Astrocyte of the cerebellum (primary cell): ENCODE results near the gene LAMC3.
"Not testable (repeated sequence)": the region's sequence is repeated elsewhere in the genome, so short reads cannot be mapped to it uniquely, and the experiment has no call there.

Experiments
- DNase-seq: peaks from one replicate; pipeline ENCODE4 v3.0.0-alpha.2; 2011; ENCODE audit warnings: low read depth
- H3K4me3 ChIP-seq: 2 replicates; pipeline ENCODE4 v1.5.1; 2011; ENCODE audit warnings: mild to moderate bottlenecking, low read depth, low read length, moderate library complexity
- CTCF ChIP-seq: IDR thresholded peaks from 2 replicates; pipeline ENCODE4 v1.5.1; 2012; ENCODE audit warnings: low read length, low read depth, moderate library complexity, mild to moderate bottlenecking; ENCODE audit errors: missing control alignments
- in situ Hi-C: cut with HindIII; loops from 2 replicates; pipeline ENCODE4 v1.10.0; 2017; ENCODE audit warnings: low sequenced_read_pairs

Gene LAMC3

GRCh38 chr9:130997925-130998596 lies 10.9 kb upstream of the LAMC3 start:
- DNase-seq, result peak; percentile 15
- TF ChIP-seq CTCF, result peak; percentile 72
- in situ Hi-C loops, result no loop called here
- H3K4me3 ChIP-seq, result no peak overlapping the region

- DNase-seq, result no peak
- in situ Hi-C loops, result no loop called here
- TF ChIP-seq CTCF, result no peak
- H3K4me3 ChIP-seq, result no peak overlapping the region
Measured at GRCh38 chr9:130998597-130999244, 10.3 kb upstream of the LAMC3 start.

DNA sequence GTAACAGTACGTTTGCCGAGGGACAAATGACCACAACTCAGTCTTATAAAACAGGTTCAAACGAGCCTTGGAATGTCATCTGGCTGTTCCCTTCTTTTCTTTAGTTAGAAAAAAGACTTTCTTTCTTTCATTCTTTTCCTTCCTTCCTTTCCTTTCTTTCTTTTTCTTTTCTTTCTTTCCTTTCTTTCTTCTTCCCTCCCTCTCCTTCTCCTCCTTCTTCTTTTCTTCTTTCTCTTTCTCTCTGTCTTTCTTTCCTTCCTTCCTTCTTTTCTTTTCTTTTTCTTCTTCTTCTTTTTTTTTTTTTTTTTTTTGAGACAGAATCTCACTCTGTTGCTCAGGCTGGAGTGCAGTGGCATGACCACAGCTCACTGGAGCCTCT lies 9.7 kb upstream of the LAMC3 start:
- in situ Hi-C loops, result no loop called here
- no peak for DNase-seq
- H3K4me3 ChIP-seq, result no peak overlapping the region
- no peak for TF ChIP-seq CTCF

DNA sequence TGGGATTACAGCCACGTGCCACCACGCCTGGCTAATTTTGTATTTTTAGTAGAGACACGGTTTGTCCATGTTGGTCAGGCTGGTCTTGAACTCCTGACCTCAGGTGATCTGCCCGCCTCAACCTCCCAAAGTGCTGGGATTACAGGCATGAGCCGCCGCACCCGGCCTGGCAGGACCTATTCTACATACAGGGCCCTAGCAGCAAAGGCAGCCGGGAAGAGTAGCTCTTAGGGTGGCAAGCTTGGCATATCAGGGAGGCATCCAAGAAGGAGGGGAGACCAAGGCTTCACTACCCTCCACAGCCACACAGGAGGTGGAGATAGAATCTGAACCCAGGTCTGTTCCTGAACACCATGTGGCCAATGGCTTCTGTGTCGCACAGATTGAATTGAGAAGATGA lies 8.4 kb upstream of the LAMC3 start:
- DNase-seq, in situ Hi-C loops, H3K4me3 ChIP-seq: not testable (repeated sequence)

GRCh38 chr9:131001021-131001420 lies 8.0 kb upstream of the LAMC3 start:
- in situ Hi-C loops, result no loop called here
- no peak for TF ChIP-seq CTCF

GRCh38 chr9:131001990-131002389 lies 7.0 kb upstream of the LAMC3 start:
- DNase-seq, result no peak
- no peak for TF ChIP-seq CTCF
- in situ Hi-C loops, result no loop called here
- no peak overlapping the region for H3K4me3 ChIP-seq

More at GRCh38 chr9:131001021-131001420, 8.0 kb upstream of the LAMC3 start:
- no peak for DNase-seq
- H3K4me3 ChIP-seq, result no peak overlapping the region

DNA sequence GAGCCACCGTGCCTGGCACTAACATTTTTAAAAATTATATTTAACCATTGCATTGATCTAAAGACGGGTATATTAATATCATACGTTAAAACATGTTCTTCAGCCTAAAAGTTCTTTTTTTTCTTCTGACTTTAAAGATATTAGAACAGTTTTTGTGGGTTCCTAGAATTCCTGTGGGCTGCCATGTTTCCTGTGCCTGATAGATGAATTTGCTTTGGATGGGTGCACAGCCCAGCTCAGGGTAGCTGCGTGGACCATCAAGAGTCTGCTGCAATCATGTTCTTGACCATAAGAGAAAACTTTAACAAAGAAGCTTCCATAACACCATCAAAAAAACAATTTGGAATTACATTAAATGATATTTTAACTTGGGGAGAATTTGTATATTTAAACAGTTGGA lies 2.4 kb upstream of the LAMC3 start:
- no peak for DNase-seq
- no peak for TF ChIP-seq CTCF
- H3K4me3 ChIP-seq, result no peak overlapping the region
- in situ Hi-C loops, result no loop called here
